Smooth muscle cell of the brain vasculature (primary cell): ENCODE data around the gene RPL15.

Experiments used
- DNase-seq: peaks from one replicate; pipeline ENCODE4 v3.0.0-alpha.2; 2012; ENCODE audit warnings: low read depth, low spot score

Gene RPL15

DNA sequence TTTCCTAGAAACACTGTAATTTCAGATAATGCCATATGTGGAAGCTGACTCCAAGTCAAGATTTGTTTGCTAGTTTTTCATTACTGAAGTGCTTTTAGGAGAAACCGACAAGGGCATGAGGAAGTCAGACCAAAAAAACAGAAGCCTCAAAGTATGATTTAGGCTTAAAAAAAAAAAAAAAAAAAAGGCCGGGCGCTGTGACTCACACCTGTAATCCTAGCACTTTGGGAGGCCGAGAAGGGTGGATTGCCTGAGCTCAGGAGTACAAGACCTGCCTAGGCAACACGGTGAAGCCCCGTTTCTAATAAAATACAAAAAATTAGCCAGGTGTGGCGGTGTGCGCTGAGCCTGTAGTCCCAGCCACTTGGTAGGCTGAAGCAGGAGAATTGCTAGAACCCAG lies 11.6 kb downstream of the RPL15 start:
- no peak for DNase-seq

GRCh38 chr3:23931597-23931996 lies 14.7 kb downstream of the RPL15 start:
- no peak for DNase-seq

DNA sequence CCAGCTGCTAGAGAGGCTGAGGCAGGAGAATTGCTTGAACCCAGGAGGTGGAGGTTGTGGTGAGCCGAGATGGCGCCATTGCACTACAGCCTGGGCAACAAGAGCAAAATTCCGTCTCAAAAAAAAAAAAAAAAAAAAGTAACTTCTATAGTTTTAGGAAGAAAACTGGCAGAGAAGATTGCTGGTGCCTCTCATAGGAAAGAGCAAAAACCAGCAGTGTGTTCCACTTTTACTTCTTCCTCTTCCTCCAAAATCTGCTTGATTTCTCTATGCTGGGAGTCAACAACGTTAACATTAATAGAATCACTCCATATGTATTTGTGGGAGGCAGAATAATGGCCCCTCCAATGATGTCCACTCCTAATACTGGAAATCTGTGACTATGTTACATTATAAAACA lies 15.6 kb downstream of the RPL15 start:
- DNase-seq, result no peak

GRCh38 chr3:23934253-23934652 lies 17.3 kb downstream of the RPL15 start:
- DNase-seq, result no peak

GRCh38 chr3:23937296-23937695 lies 20.4 kb downstream of the RPL15 start:
- no peak for DNase-seq

DNA sequence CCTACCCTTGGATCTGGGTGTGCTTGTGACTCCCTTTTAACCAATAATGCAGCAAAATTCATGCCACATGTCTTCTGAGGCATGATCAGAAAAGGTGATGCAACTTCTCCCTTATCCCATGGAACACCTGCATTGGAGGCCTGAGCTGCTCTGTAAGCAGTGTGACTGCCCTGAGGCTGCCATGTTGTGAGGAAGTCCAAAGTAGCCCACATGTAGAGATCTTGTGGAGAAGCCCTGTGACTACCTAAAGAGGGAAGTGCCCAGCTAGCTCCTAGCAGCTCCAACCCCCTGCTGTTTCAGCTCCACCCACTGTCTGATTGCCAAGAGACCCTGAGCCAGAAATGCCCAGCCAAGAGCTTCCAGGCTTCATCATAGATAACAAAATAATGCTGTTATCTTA lies 21.8 kb downstream of the RPL15 start:
- DNase-seq, result no peak

- no peak for DNase-seq
Observed at GRCh38 chr3:23940775-23941174, 23.8 kb downstream of the RPL15 start.

GRCh38 chr3:23941440-23941839 lies 24.5 kb downstream of the RPL15 start:
- DNase-seq, result no peak

DNA sequence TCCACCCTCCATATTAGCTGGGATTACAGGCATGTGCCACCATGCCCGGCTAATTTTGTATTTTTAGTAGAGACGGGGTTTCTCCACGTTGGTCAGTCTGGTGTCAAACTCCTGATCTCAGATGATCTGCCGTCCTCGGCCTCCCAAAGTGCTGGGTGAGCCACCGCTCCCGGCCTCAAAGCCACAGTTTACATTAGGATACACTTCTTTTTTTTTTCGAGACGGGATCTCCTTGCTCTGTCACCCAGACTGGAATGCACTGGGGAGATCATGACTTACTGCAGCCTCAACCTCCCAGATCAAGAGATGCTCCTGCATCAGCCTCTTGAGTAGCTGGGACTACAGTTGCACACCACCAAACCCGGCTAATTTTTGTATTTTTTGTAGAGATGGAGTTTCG lies 25.6 kb downstream of the RPL15 start:
- DNase-seq, result no peak

- no peak for DNase-seq
Observed at GRCh38 chr3:23944007-23944783, 27.3 kb downstream of the RPL15 start.

- no peak for DNase-seq
Observed at GRCh38 chr3:23944861-23945662, 28.1 kb downstream of the RPL15 start, which contains the start of gene NR1D2. NR1D2 (plus strand) TSS chr3:23945286; CDS start chr3:23945579, 293 bp downstream.

DNA sequence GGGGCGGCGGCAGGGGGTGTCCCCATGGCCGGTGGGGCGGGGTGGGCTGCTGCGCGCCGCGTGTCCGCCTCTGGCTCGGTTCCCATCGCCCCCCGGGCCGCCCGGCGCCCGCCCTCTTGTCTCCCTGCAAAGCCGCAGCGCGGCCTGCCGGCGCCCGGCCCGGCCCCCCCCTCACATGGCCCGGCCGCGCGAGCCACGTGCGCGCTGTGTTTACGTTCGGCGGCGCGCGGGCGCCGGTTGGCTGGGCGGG lies 28.7 kb downstream of the RPL15 start:
- no peak for DNase-seq

GRCh38 chr3:23945913-23946687 lies 29.2 kb downstream of the RPL15 start:
- DNase-seq, result peak; percentile 95

GRCh38 chr3:23948761-23949160 lies 31.8 kb downstream of the RPL15 start:
- DNase-seq, result no peak

DNA sequence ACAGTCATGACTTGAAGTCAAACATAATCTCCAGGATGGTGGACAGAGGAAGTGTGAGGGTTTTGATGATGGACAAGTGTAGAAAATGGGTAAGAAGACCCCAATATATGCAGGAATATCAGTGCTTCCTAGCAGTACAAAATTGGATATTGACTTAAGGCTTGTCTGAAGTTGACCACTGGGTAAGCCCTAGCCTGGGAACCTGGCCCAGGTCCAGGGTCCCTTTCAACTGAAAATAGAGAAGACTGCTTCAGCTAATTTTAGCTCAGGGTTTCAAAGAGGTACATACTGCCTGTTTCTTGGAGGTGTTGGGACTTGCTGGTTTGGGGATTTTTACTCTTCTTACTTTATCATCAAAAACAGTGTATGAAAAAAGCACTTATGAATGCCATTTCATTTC lies 32.9 kb downstream of the RPL15 start:
- no peak for DNase-seq

DNA sequence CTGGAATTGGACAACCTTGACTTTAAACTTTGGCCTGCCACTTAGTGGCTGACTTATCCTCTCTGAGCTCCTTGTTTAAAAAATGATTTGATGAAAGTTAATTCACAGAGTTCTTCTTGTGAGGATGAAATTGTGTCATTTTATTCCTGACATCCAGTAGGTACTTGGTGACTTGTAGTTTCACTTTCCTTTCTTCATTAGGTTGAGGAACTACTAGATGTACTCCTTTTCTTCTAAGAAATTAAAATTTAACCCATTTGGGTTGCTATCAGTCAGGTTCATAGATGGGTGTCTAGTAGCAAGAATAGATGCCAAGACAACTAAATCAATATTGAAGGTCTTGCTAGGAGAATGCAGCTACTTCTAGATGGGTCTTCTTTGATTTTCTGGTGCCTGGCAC lies 33.4 kb downstream of the RPL15 start:
- DNase-seq, result no peak

GRCh38 chr3:23952646-23953045 lies 35.7 kb downstream of the RPL15 start:
- DNase-seq, result no peak

GRCh38 chr3:23953523-23953922 lies 36.6 kb downstream of the RPL15 start:
- DNase-seq, result no peak

GRCh38 chr3:23954144-23954543 lies 37.2 kb downstream of the RPL15 start:
- no peak for DNase-seq

GRCh38 chr3:23956701-23957100 lies 39.8 kb downstream of the RPL15 start:
- no peak for DNase-seq

DNA sequence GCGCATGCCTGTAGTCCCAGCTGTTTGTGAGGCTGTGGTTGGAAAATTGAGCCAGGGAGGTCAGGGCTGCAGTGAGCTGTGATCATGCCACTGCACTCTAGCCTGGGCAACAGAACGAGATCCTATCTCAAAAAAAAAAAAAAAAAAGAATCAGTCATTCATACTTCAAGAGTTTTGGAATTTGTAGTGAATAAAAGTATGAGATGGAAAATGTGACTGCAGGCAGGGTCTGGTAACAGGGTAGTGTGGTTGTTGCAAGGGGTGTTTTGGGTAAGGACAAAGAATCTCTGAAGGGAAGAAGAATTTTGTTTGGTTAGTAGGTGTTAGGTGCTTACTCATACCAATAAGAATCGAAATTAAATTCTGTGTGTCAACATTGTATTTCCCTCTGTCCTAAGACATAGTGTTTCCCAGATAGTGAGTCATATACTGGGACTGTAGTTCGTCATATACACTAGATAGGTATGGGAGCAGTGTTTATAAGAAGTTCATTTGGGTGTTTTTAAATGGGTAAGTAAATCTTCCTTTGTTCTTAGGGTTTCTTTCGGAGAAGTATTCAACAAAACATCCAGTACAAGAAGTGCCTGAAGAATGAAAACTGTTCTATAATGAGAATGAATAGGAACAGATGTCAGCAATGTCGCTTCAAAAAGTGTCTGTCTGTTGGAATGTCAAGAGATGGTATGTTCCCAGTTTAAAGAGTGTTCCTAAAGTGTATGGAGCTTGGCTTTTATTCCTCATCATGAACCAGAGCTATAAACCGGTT lies 42.4 kb downstream of the RPL15 start:
- no peak for DNase-seq

DNA sequence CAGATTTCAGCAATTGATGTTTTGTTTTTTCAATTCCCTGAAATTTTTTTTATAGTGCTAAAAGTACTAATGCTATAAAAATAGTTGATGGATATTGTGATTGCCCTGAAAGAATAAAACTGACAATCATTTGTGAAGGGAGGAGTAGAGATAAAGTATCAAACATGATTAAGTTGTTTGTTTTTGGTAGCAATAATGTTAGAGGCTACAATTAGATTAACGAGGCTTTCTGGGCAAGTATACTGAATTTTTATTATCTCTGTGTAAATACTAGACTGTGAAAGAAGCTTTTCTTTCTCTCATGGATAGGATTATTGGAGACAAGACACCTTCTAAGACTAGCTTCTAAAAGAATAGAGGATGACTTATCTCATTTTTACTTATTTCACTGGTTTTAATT lies 43.7 kb downstream of the RPL15 start:
- no peak for DNase-seq
